Liver (tissue), 9 donors: ENCODE results near the gene ABCC9. TPM values are rescaled to one million over a fixed set of nuclear protein-coding genes. Genes with fewer than 3 reads are reported as not detected.

Experiments used
- DNase-seq: peaks from one replicate; pipeline ENCODE4 v3.0.0-alpha.2; 2017; ENCODE audit warnings: low spot score
- H3K27ac ChIP-seq, 2 donors: one replicate each; pipeline ENCODE4 v1.7.0; 2013; ENCODE audit warnings: inconsistent platforms in 2 of 2, low read length in 2 of 2, control low read depth in 1 of 2, low read depth in 1 of 2, mild to moderate bottlenecking in 1 of 2
- H3K27me3 ChIP-seq, 4 donors: one replicate each; pipeline versions ENCODE4 v1.6.1 to v1.7.0; 2013; ENCODE audit warnings: low read length in 3 of 4, inconsistent platforms in 1 of 4, mild to moderate bottlenecking in 1 of 4, moderate library complexity in 1 of 4; ENCODE audit not compliant: control insufficient read depth in 4 of 4, insufficient read depth in 4 of 4
- H3K36me3 ChIP-seq, 4 donors: one replicate each; pipeline versions ENCODE4 v1.6.1 to v1.7.0; 2013; ENCODE audit warnings: low read length in 3 of 4, mild to moderate bottlenecking in 3 of 4, low read depth in 1 of 4, moderate library complexity in 1 of 4; ENCODE audit not compliant: control insufficient read depth in 4 of 4, insufficient read depth in 3 of 4
- H3K4me1 ChIP-seq, 4 donors: one replicate each; pipeline versions ENCODE4 v1.6.1 to v1.7.0; 2013; ENCODE audit warnings: low read length in 3 of 4, mild to moderate bottlenecking in 3 of 4, moderate library complexity in 1 of 4; ENCODE audit not compliant: control insufficient read depth in 4 of 4, insufficient read depth in 4 of 4
- H3K4me3 ChIP-seq, 3 donors: one replicate each; pipeline versions ENCODE4 v1.6.1 to v1.7.0; 2013; ENCODE audit warnings: low read length in 3 of 3, control low read depth in 1 of 3, low read depth in 1 of 3, mild to moderate bottlenecking in 1 of 3
- H3K9ac ChIP-seq, 2 donors: one replicate each; pipeline ENCODE4 v1.7.0; 2013; ENCODE audit warnings: low read length in 2 of 2, mild to moderate bottlenecking in 2 of 2, moderate library complexity in 2 of 2, control low read depth in 1 of 2, low read depth in 1 of 2
- H3K9me3 ChIP-seq, 4 donors: one replicate each; pipeline versions ENCODE4 v1.6.1 to v1.7.0; 2013; ENCODE audit warnings: low read length in 3 of 4; ENCODE audit not compliant: control insufficient read depth in 4 of 4
- ATF3 ChIP-seq: IDR thresholded peaks from 2 replicates; pipeline ENCODE4 v1.6.1; 2016; ENCODE audit warnings: antibody characterized with exemption
- CTCF ChIP-seq: fragments of 150-350 bp; IDR thresholded peaks from 2 replicates; pipeline ENCODE4 v1.5.1; 2017; ENCODE audit warnings: improper control_type of control experiment, low read depth, low read length; ENCODE audit not compliant: missing input control
- EGR1 ChIP-seq, 2 donors: IDR thresholded peaks; 2 replicates each; pipeline ENCODE4 v1.6.1; 2016 to 2018; ENCODE audit warnings: antibody characterized with exemption in 2 of 2, low read depth in 2 of 2
- FOXA1 ChIP-seq: IDR thresholded peaks from 2 replicates; pipeline ENCODE4 v1.6.1; 2016; ENCODE audit warnings: antibody characterized with exemption
- FOXA2 ChIP-seq: IDR thresholded peaks from 2 replicates; pipeline ENCODE4 v1.6.1; 2016; ENCODE audit warnings: antibody characterized with exemption
- GABPA ChIP-seq, 2 donors: IDR thresholded peaks in 1 of 2; conservative IDR thresholded peaks in 1 of 2; 2 replicates each; pipeline ENCODE4 v1.6.1; 2016; ENCODE audit warnings: antibody characterized with exemption in 2 of 2, mild to moderate bottlenecking in 1 of 2, moderate library complexity in 1 of 2
- HNF4A ChIP-seq, 2 donors: conservative IDR thresholded peaks; 2 replicates each; pipeline ENCODE4 v1.6.1; 2016; ENCODE audit warnings: antibody characterized with exemption in 2 of 2, mild to moderate bottlenecking in 2 of 2
- HNF4G ChIP-seq: IDR thresholded peaks from 2 replicates; pipeline ENCODE4 v1.6.1; 2016; ENCODE audit warnings: antibody characterized with exemption
- JUND ChIP-seq, 2 donors: IDR thresholded peaks; 2 replicates each; pipeline ENCODE4 v1.6.1; 2016; ENCODE audit warnings: antibody characterized with exemption in 2 of 2
- MAX ChIP-seq: IDR thresholded peaks from 2 replicates; pipeline ENCODE4 v1.6.1; 2016; ENCODE audit warnings: antibody characterized with exemption
- NR2F2 ChIP-seq: IDR thresholded peaks from 2 replicates; pipeline ENCODE4 v1.6.1; 2016; ENCODE audit warnings: antibody characterized with exemption
- RAD21 ChIP-seq, 2 donors: IDR thresholded peaks; 2 replicates each; pipeline ENCODE4 v1.6.1; 2016; ENCODE audit warnings: antibody characterized with exemption in 2 of 2, mild to moderate bottlenecking in 2 of 2
- REST ChIP-seq: IDR thresholded peaks from 2 replicates; pipeline ENCODE4 v1.6.1; 2016; ENCODE audit warnings: antibody characterized with exemption, mild to moderate bottlenecking
- RXRA ChIP-seq, 2 donors: IDR thresholded peaks; 2 replicates each; pipeline ENCODE4 v1.6.1; 2017 to 2018; ENCODE audit warnings: antibody characterized with exemption in 2 of 2, mild to moderate bottlenecking in 1 of 2
- SP1 ChIP-seq: IDR thresholded peaks from 2 replicates; pipeline ENCODE4 v1.6.1; 2018; ENCODE audit warnings: antibody characterized with exemption, mild to moderate bottlenecking
- TAF1 ChIP-seq: conservative IDR thresholded peaks from 2 replicates; pipeline ENCODE4 v1.6.1; 2016; ENCODE audit warnings: antibody characterized with exemption, mild to moderate bottlenecking
- YY1 ChIP-seq: IDR thresholded peaks from 2 replicates; pipeline ENCODE4 v1.6.1; 2016; ENCODE audit warnings: antibody characterized with exemption, mild to moderate bottlenecking
- ZBTB33 ChIP-seq: IDR thresholded peaks from 2 replicates; pipeline ENCODE4 v1.6.1; 2016; ENCODE audit warnings: antibody characterized with exemption
- WGBS: extraction: QIAGEN DNeasy Blood & Tissue Kit; methylation state at CpG from one replicate; pipeline ENCODE4 v1.1.7; 2013; 5-methylcytosine and 5-hydroxymethylcytosine counted together
- polyA plus RNA-seq, 2 donors: library from polyadenylated mRNA; stranded (reverse) in 1 of 2; unstranded in 1 of 2; fragments of 200-250 nt in 1 of 2; fragments of >200 nt in 1 of 2; fragmentation: Nextera tagmentation in 1 of 2; extraction: Ambion mirVana in 1 of 2; gene quantifications; one replicate each; pipeline versions ENCODE4 v1.2.1 to v1.2.3, GENCODE V29; 2013 to 2015
- total RNA-seq, 2 donors: library from RNA; depleted of rRNA; stranded (reverse); fragments of >200 nt; gene quantifications; one replicate each; pipeline ENCODE4 v1.2.3, GENCODE V29; 2014
- donor health status: healthy.
- donor health status: healthy.
- donor health status: healthy.
- donor health status: healthy.
- donor health status: healthy.

The ABCC9 gene
- total and polyA plus RNA-seq, 4 donors, result 2.7 to 55.6 (median 10.7) TPM

- TF ChIP-seq ZBTB33, result no peak
These were observed 90.1 kb downstream of the ABCC9 start (continued) for GRCh38 chr12:21851151-21851550.

GRCh38 chr12:21850419-21850818, 90.8 kb downstream of the ABCC9 start:
- Histone ChIP-seq H3K9me3 (no peaks in the 10 kb centered on the region), H3K27ac (peak overlapping the region in 1 of 2 donors; percentile 41), H3K36me3 (peaks cover 0 to 21% (median 17%) of the 10 kb centered on the region in 4 donors), H3K4me1 (peaks cover 2 to 12% (median 5%) of the 10 kb centered on the region in 4 donors), H3K27me3 (no peaks in the 10 kb centered on the region), H3K4me3 (no peak overlapping the region), H3K9ac (no peak overlapping the region)
- no peak for DNase-seq
- 33% methylated on average over 4 of the region's 4 CpGs for WGBS
- no peak for TF ChIP-seq EGR1 (IDR thresholded peaks at IDR 0.05; ENCODE audit: low read depth in 2 of 2)
- peak in 1 of 2 donors; percentile 21 for TF ChIP-seq RXRA (IDR thresholded peaks at IDR 0.05)
- no peak for TF ChIP-seq FOXA2
- no peak for TF ChIP-seq ATF3
- no peak for TF ChIP-seq MAX
- TF ChIP-seq REST, result no peak
- TF ChIP-seq ZBTB33, result peak; percentile 26
- TF ChIP-seq JUND (IDR thresholded peaks at IDR 0.05), result peak; percentile 20 to 28
- TF ChIP-seq HNF4G, result no peak
- no peak for TF ChIP-seq NR2F2
- TF ChIP-seq SP1, result no peak
- TF ChIP-seq HNF4A (conservative IDR thresholded peaks at IDR 0.05), result peak; percentile 40 to 46
- TF ChIP-seq CTCF, result no peak
- no peak for TF ChIP-seq RAD21 (IDR thresholded peaks at IDR 0.05)
- peak; percentile 31 for TF ChIP-seq YY1
- peak; percentile 30 for TF ChIP-seq TAF1
- no peak for TF ChIP-seq FOXA1
- TF ChIP-seq GABPA (IDR thresholded peaks at IDR 0.05 in 1 of 2, conservative IDR thresholded peaks at IDR 0.05 in 1 of 2), result no peak
